GM21619 (cell line): Measurements from ENCODE around the gene GAREM1.

Experiments
- ATAC-seq: cut with Tn5 transposase; IDR thresholded peaks from one replicate; pipeline ENCODE4 v1.9.1; 2021; ENCODE audit not compliant: unreplicated experiment

GAREM1 gene

GRCh38 chr18:32335228-32335627, 135.5 kb downstream of the GAREM1 start:
- ATAC-seq = no peak

GRCh38 chr18:32333781-32334180, 136.9 kb downstream of the GAREM1 start:
- ATAC-seq = no peak

GRCh38 chr18:32332708-32333107, 138.0 kb downstream of the GAREM1 start:
- no peak for ATAC-seq

- ATAC-seq = no peak
Observed at GRCh38 chr18:32328974-32329373, 141.7 kb downstream of the GAREM1 start.

GRCh38 chr18:32328379-32328778, 142.3 kb downstream of the GAREM1 start:
- no peak for ATAC-seq

GRCh38 chr18:32326450-32327308, 144.0 kb downstream of the GAREM1 start:
- no peak for ATAC-seq

- ATAC-seq = no peak
Observed at GRCh38 chr18:32324181-32324580, 146.5 kb downstream of the GAREM1 start.

- ATAC-seq = no peak
Observed at GRCh38 chr18:32321826-32322225, 148.9 kb downstream of the GAREM1 start.

- ATAC-seq = no peak
Observed at GRCh38 chr18:32319084-32319483, 151.6 kb downstream of the GAREM1 start.

- no peak for ATAC-seq
Observed at GRCh38 chr18:32318581-32318980, 152.1 kb downstream of the GAREM1 start.

- no peak for ATAC-seq
Observed at GRCh38 chr18:32317651-32318050, 153.0 kb downstream of the GAREM1 start.

- no peak for ATAC-seq
Observed at GRCh38 chr18:32315881-32316280, 154.8 kb downstream of the GAREM1 start.

- no peak for ATAC-seq
Observed at GRCh38 chr18:32310774-32311173, 159.9 kb downstream of the GAREM1 start.

GRCh38 chr18:32310101-32310500, 160.6 kb downstream of the GAREM1 start:
- no peak for ATAC-seq

GRCh38 chr18:32308493-32309120, 162.1 kb downstream of the GAREM1 start:
- no peak for ATAC-seq

- ATAC-seq = no peak
Observed at GRCh38 chr18:32303400-32303799, 167.3 kb downstream of the GAREM1 start.

GRCh38 chr18:32302806-32303205, 167.9 kb downstream of the GAREM1 start:
- ATAC-seq = no peak

- ATAC-seq = peak; percentile 87
Observed at GRCh38 chr18:32301976-32302743, 168.5 kb downstream of the GAREM1 start.

- no peak for ATAC-seq
Observed at GRCh38 chr18:32301361-32301760, 169.3 kb downstream of the GAREM1 start.

GRCh38 chr18:32300914-32301313, 169.8 kb downstream of the GAREM1 start:
- no peak for ATAC-seq

GRCh38 chr18:32299484-32299883, 171.2 kb downstream of the GAREM1 start:
- no peak for ATAC-seq
